Measurements from ENCODE around the gene SORCS1. TPM values are rescaled to one million over a fixed set of nuclear protein-coding genes. Genes with fewer than 3 reads are reported as not detected.

SORCS1 gene
- total and polyA plus RNA-seq, 2 donors (not counting 1 experiment from before 2014, with no cell fraction given), result under 0.01 to 0.01 TPM

DNA sequence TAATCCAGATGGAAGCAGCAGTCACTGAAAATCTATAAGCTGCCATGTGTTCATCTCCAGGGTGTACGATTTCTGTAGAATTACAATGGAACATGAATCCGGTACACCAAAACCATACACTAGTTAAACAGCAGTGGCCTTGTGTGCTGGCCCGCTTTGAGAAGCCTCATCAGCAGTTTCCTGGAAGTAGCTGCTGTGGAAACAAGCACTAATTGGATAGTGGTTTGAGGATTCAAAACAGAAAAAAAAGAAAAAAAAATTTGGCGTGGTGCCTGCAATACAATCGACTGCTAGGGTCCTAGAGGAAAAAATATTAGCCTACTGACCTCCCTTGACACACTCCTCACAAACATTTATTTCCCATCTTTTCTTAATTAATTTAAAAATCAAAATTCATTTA, 545.9 kb downstream of the SORCS1 start:
- H3K9me3 ChIP-seq (ENCODE audit: control insufficient read depth, insufficient read depth, low read depth, low read length), result no peaks in the 10 kb centered on the region
- no peak overlapping the region for H3K27ac ChIP-seq (ENCODE audit: insufficient read depth, low read length)

DNA sequence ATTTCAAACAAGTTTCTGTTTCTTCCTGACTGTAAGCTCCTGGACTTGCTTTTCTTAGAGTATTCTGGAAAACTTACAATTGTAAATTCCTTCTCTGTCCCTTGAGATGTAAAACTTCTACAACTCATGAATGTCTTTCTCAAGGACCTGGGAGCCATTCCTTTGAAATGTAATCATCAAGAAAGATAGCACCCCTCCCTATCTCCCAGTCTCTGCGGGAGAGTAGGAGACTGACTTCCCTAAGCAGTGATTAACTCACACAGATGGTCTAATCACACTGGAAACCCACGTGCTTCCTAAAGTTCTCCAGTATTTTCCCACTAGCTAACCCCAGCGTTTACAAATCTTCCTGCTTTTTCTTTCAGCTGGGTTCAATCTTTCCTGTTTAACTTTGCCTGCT, 549.4 kb downstream of the SORCS1 start:
- no peaks in the 10 kb centered on the region for H3K9me3 ChIP-seq (ENCODE audit: control insufficient read depth, insufficient read depth, low read depth, low read length)
- no peaks in the 10 kb centered on the region for H4K20me1 ChIP-seq (ENCODE audit: control insufficient read depth, extremely low read depth, insufficient read depth, low read length)
- H3K4me3 ChIP-seq (replicated peaks in 1 of 4; ENCODE audit: control extremely low read depth in 1 of 4, insufficient read depth in 1 of 4, low read depth in 3 of 4, low read length in 4 of 4), result no peak overlapping the region
- DNase-seq (ENCODE audit: low read depth in 2 of 2), result peak in 1 of 2 donors; percentile 69
- H2AFZ ChIP-seq (ENCODE audit: low read length), result no peak overlapping the region
- peak overlapping the region; percentile 36 for H3K27ac ChIP-seq (ENCODE audit: insufficient read depth, low read length)
- no peaks in the 10 kb centered on the region for H3K27me3 ChIP-seq (ENCODE audit: control insufficient read depth, insufficient read depth, low read length)
- no peak overlapping the region for H3K9ac ChIP-seq (ENCODE audit: insufficient read depth, low read length)
- H3K79me2 ChIP-seq (ENCODE audit: control insufficient read depth, insufficient read depth, low read length), result no peaks in the 10 kb centered on the region
- no peaks in the 10 kb centered on the region for H3K36me3 ChIP-seq (ENCODE audit: control insufficient read depth, insufficient read depth, low read length)
- peaks cover 3% of the 10 kb centered on the region for H3K4me1 ChIP-seq (ENCODE audit: control insufficient read depth, extremely low read depth, insufficient read depth, low read length)
- TF ChIP-seq, protein P1, sequence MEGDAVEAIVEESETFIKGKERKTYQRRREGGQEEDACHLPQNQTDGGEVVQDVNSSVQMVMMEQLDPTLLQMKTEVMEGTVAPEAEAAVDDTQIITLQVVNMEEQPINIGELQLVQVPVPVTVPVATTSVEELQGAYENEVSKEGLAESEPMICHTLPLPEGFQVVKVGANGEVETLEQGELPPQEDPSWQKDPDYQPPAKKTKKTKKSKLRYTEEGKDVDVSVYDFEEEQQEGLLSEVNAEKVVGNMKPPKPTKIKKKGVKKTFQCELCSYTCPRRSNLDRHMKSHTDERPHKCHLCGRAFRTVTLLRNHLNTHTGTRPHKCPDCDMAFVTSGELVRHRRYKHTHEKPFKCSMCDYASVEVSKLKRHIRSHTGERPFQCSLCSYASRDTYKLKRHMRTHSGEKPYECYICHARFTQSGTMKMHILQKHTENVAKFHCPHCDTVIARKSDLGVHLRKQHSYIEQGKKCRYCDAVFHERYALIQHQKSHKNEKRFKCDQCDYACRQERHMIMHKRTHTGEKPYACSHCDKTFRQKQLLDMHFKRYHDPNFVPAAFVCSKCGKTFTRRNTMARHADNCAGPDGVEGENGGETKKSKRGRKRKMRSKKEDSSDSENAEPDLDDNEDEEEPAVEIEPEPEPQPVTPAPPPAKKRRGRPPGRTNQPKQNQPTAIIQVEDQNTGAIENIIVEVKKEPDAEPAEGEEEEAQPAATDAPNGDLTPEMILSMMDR (conservative IDR thresholded peaks at IDR 0.05 in 1 of 2, IDR thresholded peaks at IDR 0.05 in 1 of 2; ENCODE audit: low read depth in 1 of 2, low read length in 2 of 2), result no peak
- no peak for TF ChIP-seq EZH2 (IDR thresholded peaks at IDR 0.05; ENCODE audit: low read length, missing control alignments)
- H3K4me2 ChIP-seq (ENCODE audit: extremely low read depth, insufficient read depth, low read length), result peak overlapping the region; percentile 60

More for the DNA sequence above, 545.9 kb downstream of the SORCS1 start:
- Histone ChIP-seq H3K9ac (ENCODE audit: insufficient read depth, low read length) (no peak overlapping the region), H3K4me1 (ENCODE audit: control insufficient read depth, extremely low read depth, insufficient read depth, low read length) (peaks cover 3% of the 10 kb centered on the region), H2AFZ (ENCODE audit: low read length) (no peak overlapping the region), H3K27me3 (ENCODE audit: control insufficient read depth, insufficient read depth, low read length) (no peaks in the 10 kb centered on the region), H4K20me1 (ENCODE audit: control insufficient read depth, extremely low read depth, insufficient read depth, low read length) (no peaks in the 10 kb centered on the region), H3K4me2 (ENCODE audit: extremely low read depth, insufficient read depth, low read length) (no peak overlapping the region), H3K79me2 (ENCODE audit: control insufficient read depth, insufficient read depth, low read length) (no peaks in the 10 kb centered on the region), H3K36me3 (ENCODE audit: control insufficient read depth, insufficient read depth, low read length) (no peaks in the 10 kb centered on the region), H3K4me3 (replicated peaks in 1 of 4; ENCODE audit: control extremely low read depth in 1 of 4, insufficient read depth in 1 of 4, low read depth in 3 of 4, low read length in 4 of 4) (no peak overlapping the region)
- no peak for DNase-seq (ENCODE audit: low read depth in 2 of 2)
- TF ChIP-seq, protein P1 (conservative IDR thresholded peaks at IDR 0.05 in 1 of 2, IDR thresholded peaks at IDR 0.05 in 1 of 2; ENCODE audit: low read depth in 1 of 2, low read length in 2 of 2), result no peak
- TF ChIP-seq EZH2 (IDR thresholded peaks at IDR 0.05; ENCODE audit: low read length, missing control alignments), result no peak

DNA sequence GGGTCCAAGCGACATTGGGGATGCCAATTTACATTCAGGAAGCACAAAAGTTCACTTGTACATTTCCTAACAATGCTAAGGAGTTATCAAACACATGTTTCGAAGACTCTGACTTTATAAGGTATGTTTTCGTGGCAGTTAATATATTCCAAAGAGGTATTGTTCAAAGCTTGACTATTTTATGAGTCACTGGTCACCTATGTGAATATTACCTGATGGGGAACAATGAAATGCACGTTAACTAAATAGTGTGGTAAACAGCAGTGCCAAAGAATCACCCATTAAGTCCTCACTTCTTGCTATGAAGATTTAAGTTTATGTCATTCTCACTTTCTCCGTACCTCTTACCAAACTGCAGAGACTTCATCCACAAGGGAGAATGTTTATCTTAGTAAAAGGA, 550.2 kb downstream of the SORCS1 start:
- DNase-seq (ENCODE audit: low read depth in 2 of 2), result no peak
- Histone ChIP-seq H3K27ac (ENCODE audit: insufficient read depth, low read length) (no peak overlapping the region), H3K27me3 (ENCODE audit: control insufficient read depth, insufficient read depth, low read length) (no peaks in the 10 kb centered on the region), H4K20me1 (ENCODE audit: control insufficient read depth, extremely low read depth, insufficient read depth, low read length) (no peaks in the 10 kb centered on the region), H3K4me2 (ENCODE audit: extremely low read depth, insufficient read depth, low read length) (no peak overlapping the region), H3K79me2 (ENCODE audit: control insufficient read depth, insufficient read depth, low read length) (no peaks in the 10 kb centered on the region), H3K36me3 (ENCODE audit: control insufficient read depth, insufficient read depth, low read length) (no peaks in the 10 kb centered on the region), H3K4me3 (replicated peaks in 1 of 4; ENCODE audit: control extremely low read depth in 1 of 4, insufficient read depth in 1 of 4, low read depth in 3 of 4, low read length in 4 of 4) (no peak overlapping the region), H3K4me1 (ENCODE audit: control insufficient read depth, extremely low read depth, insufficient read depth, low read length) (peaks cover 3% of the 10 kb centered on the region), H3K9ac (ENCODE audit: insufficient read depth, low read length) (no peak overlapping the region), H2AFZ (ENCODE audit: low read length) (no peak overlapping the region), H3K9me3 (ENCODE audit: control insufficient read depth, insufficient read depth, low read depth, low read length) (no peaks in the 10 kb centered on the region)
- TF ChIP-seq, protein P1 (conservative IDR thresholded peaks at IDR 0.05 in 1 of 2, IDR thresholded peaks at IDR 0.05 in 1 of 2; ENCODE audit: low read depth in 1 of 2, low read length in 2 of 2), result no peak
- no peak for TF ChIP-seq EZH2 (IDR thresholded peaks at IDR 0.05; ENCODE audit: low read length, missing control alignments)
